Smooth muscle cell (in vitro differentiated cells): ENCODE data around the gene HNRNPM. TPM values are rescaled to one million over a fixed set of nuclear protein-coding genes. Genes with fewer than 3 reads are reported as not detected.
A peak's percentile ranks its signal among the peaks of the same experiment; 100 is the strongest.

Experiments used
- DNase-seq: peaks from one replicate; lab custom pipeline; 2025; ENCODE audit not compliant: unreplicated experiment; lab: John Stamatoyannopoulos, UW
- H2AFZ ChIP-seq: fragments of 200-600 bp; sonication (generic); 2 replicates; pipeline ENCODE4 v1.6.0; 2016; ENCODE audit warnings: antibody characterized with exemption, low read depth, mild to moderate bottlenecking
- H3F3A ChIP-seq: fragments of 200-600 bp; sonication (generic); 2 replicates; pipeline ENCODE4 v1.6.0; 2017; ENCODE audit warnings: antibody characterized with exemption, low read depth
- H3K27ac ChIP-seq: fragments of 200-600 bp; sonication (generic); 2 replicates; pipeline ENCODE4 v1.5.1; 2016; ENCODE audit warnings: low read depth, mild to moderate bottlenecking
- H3K27me3 ChIP-seq: fragments of 200-600 bp; sonication (generic); 2 replicates; pipeline ENCODE4 v1.6.1; 2016; ENCODE audit warnings: low read depth, mild to moderate bottlenecking
- H3K36me3 ChIP-seq: fragments of 200-600 bp; sonication (generic); 2 replicates; pipeline ENCODE4 v1.5.1; 2016; ENCODE audit warnings: low read depth
- H3K4me1 ChIP-seq: fragments of 200-600 bp; sonication (generic); 2 replicates; pipeline ENCODE4 v1.5.1; 2016; ENCODE audit warnings: low read depth
- H3K4me2 ChIP-seq: fragments of 200-600 bp; sonication (generic); 2 replicates; pipeline ENCODE4 v1.6.0; 2016; ENCODE audit warnings: mild to moderate bottlenecking
- H3K4me3 ChIP-seq: fragments of 200-600 bp; sonication (generic); 2 replicates; pipeline ENCODE4 v1.5.1; 2016; ENCODE audit warnings: mild to moderate bottlenecking
- H3K79me2 ChIP-seq: fragments of 200-600 bp; sonication (generic); 2 replicates; pipeline ENCODE4 v1.6.0; 2016; ENCODE audit warnings: low read depth, mild to moderate bottlenecking
- H3K9ac ChIP-seq: fragments of 200-600 bp; sonication (generic); 2 replicates; pipeline ENCODE4 v1.6.0; 2016; ENCODE audit warnings: low read depth
- H3K9me3 ChIP-seq: fragments of 200-600 bp; sonication (generic); replicated peaks from 2 replicates; pipeline ENCODE4 v1.5.1; 2016; ENCODE audit warnings: low read depth
- H4K20me1 ChIP-seq: fragments of 200-600 bp; sonication (generic); 2 replicates; pipeline ENCODE4 v1.6.0; 2016; ENCODE audit warnings: low read depth
- CTCF ChIP-seq: fragments of 200-600 bp; sonication (generic); IDR thresholded peaks from 2 replicates; pipeline ENCODE4 v1.5.1; 2017; ENCODE audit warnings: borderline replicate concordance, mild to moderate bottlenecking, antibody characterized with exemption; ENCODE audit not compliant: insufficient read depth, poor library complexity, severe bottlenecking
- WGBS: methylation state at CpG from one replicate; pipeline ENCODE4 v1.1.7; 2016; ENCODE audit warnings: low lambda C conversion rate; 5-methylcytosine and 5-hydroxymethylcytosine counted together
- polyA plus RNA-seq: library from polyadenylated mRNA; unstranded; fragments of >200 nt; fragmentation: Nextera tagmentation; extraction: Ambion mirVana; gene quantifications from 2 replicates; pipeline ENCODE4 v1.2.1, GENCODE V29; 2016
- total RNA-seq: library from RNA; depleted of rRNA; stranded (reverse); fragments of >200 nt; gene quantifications from 2 replicates; pipeline ENCODE4 v1.2.3, GENCODE V29; 2014

Gene HNRNPM
- total and polyA plus RNA-seq, 2 experiments from 2014 or later, result 44.3 to 143 TPM

- peak overlapping the region; percentile 76 for H3K4me2 ChIP-seq
- WGBS, result 17% methylated on average over 6 of the region's 6 CpGs
- no peak for DNase-seq
- H3K36me3 ChIP-seq, result peaks cover 5% of the 10 kb centered on the region
- peaks cover 100% of the 10 kb centered on the region for H3K79me2 ChIP-seq
- no peak for TF ChIP-seq CTCF
- no peaks in the 10 kb centered on the region for H3K9me3 ChIP-seq
- H3K27ac ChIP-seq, result peak overlapping the region; percentile 80
- H3F3A ChIP-seq, result peaks cover 24% of the 10 kb centered on the region
- H3K27me3 ChIP-seq, result no peaks in the 10 kb centered on the region
- peaks cover 100% of the 10 kb centered on the region for H4K20me1 ChIP-seq
- H3K9ac ChIP-seq, result peak overlapping the region; percentile 21
- H2AFZ ChIP-seq, result no peak overlapping the region
- no peak overlapping the region for H3K4me3 ChIP-seq
- H3K4me1 ChIP-seq, result peaks cover 26% of the 10 kb centered on the region
Observed at GRCh38 chr19:8459520-8460270, 14.9 kb downstream of the HNRNPM start.

GRCh38 chr19:8460516-8461298 lies 15.9 kb downstream of the HNRNPM start:
- Histone ChIP-seq H2AFZ (no peak overlapping the region), H3K4me1 (peaks cover 26% of the 10 kb centered on the region), H3K4me2 (peak overlapping the region; percentile 76), H3K27ac (peak overlapping the region; percentile 80), H3K4me3 (no peak overlapping the region), H4K20me1 (peaks cover 100% of the 10 kb centered on the region), H3K9me3 (no peaks in the 10 kb centered on the region), H3K9ac (peak overlapping the region; percentile 5), H3K27me3 (no peaks in the 10 kb centered on the region), H3K79me2 (peaks cover 98% of the 10 kb centered on the region), H3F3A (peaks cover 24% of the 10 kb centered on the region), H3K36me3 (peaks cover 11% of the 10 kb centered on the region)
- 89% methylated on average over 7 of the region's 7 CpGs for WGBS
- DNase-seq, result no peak
- no peak for TF ChIP-seq CTCF

DNA sequence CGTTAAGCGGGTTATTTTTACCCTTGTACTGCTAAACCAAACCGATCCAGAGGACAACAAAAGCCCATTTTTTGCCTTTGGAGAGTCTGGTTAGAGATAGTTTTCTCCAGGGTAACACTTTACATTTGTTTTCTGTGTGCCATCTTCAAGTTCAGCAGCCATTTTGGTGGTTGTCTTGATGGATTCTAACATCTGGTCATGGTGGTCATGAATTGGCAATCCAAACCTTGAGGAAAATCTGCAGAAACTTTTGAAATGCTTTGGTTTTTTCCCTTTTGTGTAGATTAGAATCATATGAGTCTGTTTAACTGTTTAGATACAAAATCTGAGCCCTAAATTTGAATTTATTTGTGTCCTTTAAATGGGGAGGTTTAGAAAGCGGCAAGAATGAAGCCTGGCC lies 16.6 kb downstream of the HNRNPM start:
- H3K79me2 ChIP-seq, result peaks cover 92% of the 10 kb centered on the region
- peaks cover 96% of the 10 kb centered on the region for H4K20me1 ChIP-seq
- H3K4me3 ChIP-seq, result no peak overlapping the region
- 98% methylated on average over 4 of the region's 4 CpGs for WGBS
- no peaks in the 10 kb centered on the region for H3K9me3 ChIP-seq
- no peak overlapping the region for H3K4me2 ChIP-seq
- peaks cover 26% of the 10 kb centered on the region for H3K4me1 ChIP-seq
- no peak for DNase-seq
- TF ChIP-seq CTCF, result no peak
- no peak overlapping the region for H3K9ac ChIP-seq
- no peaks in the 10 kb centered on the region for H3K27me3 ChIP-seq
- no peak overlapping the region for H3K27ac ChIP-seq
- H3F3A ChIP-seq, result peaks cover 24% of the 10 kb centered on the region
- H2AFZ ChIP-seq, result no peak overlapping the region
- peaks cover 9% of the 10 kb centered on the region for H3K36me3 ChIP-seq
